GM18519 (cell line): ENCODE measurements around the gene LRP1B.

Source experiments
- ATAC-seq: cut with Tn5 transposase; IDR thresholded peaks from one replicate; pipeline ENCODE4 v1.9.1; 2021; ENCODE audit warnings: mild to moderate bottlenecking, moderate library complexity; ENCODE audit not compliant: unreplicated experiment, low FRiP score

Gene LRP1B

DNA sequence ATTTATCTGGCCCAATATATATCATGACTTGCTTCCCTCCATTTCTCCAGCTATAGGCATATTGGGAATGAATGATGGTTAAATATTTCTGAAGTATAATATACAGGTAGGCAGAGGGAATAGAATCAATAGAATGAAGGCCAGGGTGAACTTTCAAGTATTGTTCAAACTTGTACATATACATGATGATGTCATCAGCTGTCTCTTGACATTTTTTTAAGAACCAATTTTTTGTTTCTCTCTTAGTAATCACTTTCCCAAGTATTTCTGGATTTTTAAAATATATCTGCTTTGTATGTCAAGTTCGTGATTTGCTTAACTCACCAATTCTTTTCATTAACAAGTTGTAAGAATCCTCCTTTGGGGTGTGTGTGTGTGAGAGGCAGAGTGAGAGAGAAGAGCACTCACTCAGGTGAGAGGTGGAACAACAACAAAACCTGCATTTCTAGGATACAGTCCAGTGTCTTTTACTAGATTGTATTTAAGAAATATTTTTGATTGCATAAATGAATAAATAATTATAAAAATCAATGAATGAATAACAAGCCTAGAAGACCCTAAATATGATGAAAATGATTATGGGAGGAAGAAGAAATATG is 1239.1 kb downstream of the LRP1B start:
- ATAC-seq = no peak

DNA sequence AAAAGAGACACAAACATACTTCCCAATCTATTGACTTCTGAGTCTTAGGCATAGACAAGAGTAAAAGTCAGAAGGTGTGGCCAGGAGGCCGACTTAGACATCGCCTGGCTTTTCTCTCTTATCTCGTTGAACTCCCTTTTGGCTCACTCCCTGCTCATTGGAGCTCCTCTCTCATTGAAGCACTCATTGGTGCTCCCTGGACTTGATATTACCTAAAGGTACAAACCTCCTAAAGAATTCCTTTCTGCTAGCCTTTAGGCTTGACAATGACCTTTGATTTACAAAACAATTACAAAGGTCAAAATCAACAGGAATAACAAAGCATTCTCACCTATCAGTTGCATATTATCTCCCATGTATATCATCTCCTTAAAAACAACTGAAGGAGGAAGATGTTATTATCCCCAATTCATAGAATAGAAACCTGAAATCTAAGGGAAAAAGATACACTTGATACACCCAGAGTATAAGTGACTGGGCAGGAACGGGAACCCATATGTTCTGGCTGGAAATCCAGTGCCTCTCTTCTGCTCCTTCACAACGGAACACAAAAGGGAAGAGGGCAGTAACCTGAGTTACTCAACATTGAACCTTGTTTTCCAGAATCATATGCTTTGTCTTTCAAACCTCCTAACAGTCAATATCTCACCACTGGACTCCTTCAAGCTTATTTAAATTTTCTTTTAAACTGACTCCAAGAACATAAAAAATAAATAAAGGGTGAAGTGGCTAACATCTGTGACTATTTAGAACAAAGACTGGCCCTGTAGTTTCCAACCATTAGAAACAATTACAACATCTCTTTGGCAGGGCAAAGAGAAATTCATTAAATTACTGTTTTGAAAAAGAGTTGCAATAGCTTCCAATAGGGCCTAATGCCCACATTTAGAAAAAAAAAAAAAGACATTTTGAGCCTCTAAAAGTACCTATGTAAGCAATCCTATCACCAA is 1247.9 kb downstream of the LRP1B start:
- no peak for ATAC-seq

GRCh38 chr2:140880573-140880972 is 1250.2 kb downstream of the LRP1B start:
- ATAC-seq = no peak

- ATAC-seq = no peak
Measured at GRCh38 chr2:140876015-140876414, 1254.8 kb downstream of the LRP1B start.

DNA sequence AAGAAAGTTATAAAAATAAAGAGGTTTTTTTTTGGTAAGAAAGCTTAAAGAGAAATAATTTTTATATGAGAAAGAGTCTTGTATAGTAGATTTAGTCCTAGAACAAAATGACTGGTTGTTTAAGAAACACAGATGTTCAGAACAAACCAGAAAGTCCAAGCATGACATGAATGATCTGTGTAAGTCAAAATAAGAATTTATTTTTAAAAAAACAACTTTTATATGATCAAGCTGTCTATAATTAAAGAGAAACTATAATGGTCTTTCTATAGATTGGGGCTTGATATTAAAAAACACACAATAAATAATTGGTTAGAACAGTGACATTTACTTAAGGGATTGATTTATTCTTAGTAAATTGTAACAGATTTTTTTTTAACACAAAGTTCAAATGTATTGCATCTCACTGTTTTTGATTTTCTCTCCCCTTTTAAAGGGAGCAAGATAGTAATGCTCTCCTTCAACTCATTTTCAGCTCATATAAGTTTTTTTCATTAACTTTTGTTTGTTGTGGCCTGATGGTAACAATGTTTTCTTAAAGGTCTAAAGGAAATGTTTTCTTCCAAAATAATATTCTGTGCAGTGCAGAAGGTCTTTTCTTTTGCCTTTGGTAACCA is 1256.8 kb downstream of the LRP1B start:
- ATAC-seq = no peak

- ATAC-seq = no peak
Measured at GRCh38 chr2:140869925-140870324, 1260.9 kb downstream of the LRP1B start.

- ATAC-seq = no peak
Measured at GRCh38 chr2:140869107-140869506, 1261.7 kb downstream of the LRP1B start.

GRCh38 chr2:140865837-140866236 is 1265.0 kb downstream of the LRP1B start:
- no peak for ATAC-seq

- no peak for ATAC-seq
Measured at GRCh38 chr2:140863713-140864112, 1267.1 kb downstream of the LRP1B start.

GRCh38 chr2:140862181-140862580 is 1268.6 kb downstream of the LRP1B start:
- ATAC-seq = no peak

DNA sequence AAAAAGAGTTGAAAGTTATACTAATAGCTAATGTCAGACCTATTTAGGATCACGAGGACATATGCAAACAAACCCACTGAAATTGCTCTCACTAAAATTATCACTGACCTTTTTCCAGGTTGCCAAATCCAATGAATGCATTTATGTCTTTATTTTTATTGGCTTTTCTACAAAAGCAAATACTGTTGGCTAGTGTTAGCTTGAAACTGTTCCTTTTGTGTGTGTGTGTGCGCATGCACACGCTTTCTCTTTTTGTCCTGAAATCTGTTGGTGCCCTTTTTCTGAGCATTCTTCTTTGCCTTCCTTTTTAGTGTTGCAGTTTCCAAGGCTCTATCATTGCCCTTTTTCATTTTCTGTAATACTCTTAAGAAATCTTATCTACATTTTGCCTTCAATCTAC is 1269.2 kb downstream of the LRP1B start:
- ATAC-seq = no peak

- ATAC-seq = no peak
Measured at GRCh38 chr2:140855471-140855870, 1275.3 kb downstream of the LRP1B start.

- no peak for ATAC-seq
Measured at GRCh38 chr2:140851258-140851981, 1279.4 kb downstream of the LRP1B start.

DNA sequence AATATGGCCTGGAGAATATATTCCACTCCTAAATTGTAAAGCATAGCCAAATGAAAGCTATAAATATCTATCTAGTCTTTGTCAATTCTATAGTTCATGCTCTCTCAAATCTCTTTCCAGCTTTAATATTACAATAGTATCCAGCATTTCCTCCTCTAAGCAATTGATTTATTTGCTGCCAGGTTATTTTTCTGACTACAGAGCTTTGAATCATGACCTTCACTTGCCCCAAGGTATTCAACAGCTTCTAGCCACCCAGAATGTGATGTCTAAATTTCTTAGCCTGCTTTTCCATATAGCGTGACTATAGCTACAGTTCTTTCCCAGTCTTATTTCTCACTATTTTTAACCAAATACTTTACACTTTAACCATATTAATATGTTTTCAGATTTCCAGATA is 1287.6 kb downstream of the LRP1B start:
- ATAC-seq = no peak

- ATAC-seq = no peak
Measured at GRCh38 chr2:140842110-140842509, 1288.7 kb downstream of the LRP1B start.

DNA sequence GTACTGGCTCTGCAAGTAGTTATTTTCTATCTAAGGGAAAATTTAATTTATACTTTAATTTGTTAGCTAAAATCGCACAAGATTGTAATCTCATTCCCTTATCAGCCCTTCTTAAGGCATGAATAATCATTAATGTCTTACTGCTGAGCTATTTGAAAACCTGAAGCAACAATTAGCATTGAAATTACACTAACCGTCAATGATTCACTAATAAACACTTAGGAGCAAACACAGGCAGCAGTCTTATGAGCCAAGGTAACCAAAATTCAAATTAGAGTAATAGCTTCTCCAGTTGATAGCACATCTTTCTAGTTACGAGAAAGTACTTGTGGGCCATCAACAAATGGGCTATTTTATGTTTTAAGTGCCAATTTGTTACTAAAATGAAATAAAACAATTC is 1289.7 kb downstream of the LRP1B start:
- ATAC-seq = no peak

DNA sequence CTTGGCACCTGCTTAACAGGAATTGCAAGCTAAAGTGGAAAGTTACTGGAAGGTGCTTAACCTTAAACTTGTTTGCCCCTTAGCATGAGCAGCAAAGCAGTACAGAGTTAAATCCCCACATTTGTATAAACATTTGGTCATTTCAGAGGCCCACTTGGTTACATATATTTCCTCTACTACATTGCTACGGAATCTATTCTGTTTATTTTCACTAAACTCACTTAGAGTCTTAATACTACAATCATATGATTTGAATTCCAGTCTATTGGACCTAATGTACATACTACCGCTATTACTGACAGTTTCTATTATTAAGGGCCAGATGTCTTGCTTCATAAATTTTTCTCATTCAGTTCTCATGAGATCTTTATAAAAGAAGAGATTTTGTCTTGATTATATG is 1294.0 kb downstream of the LRP1B start:
- no peak for ATAC-seq

GRCh38 chr2:140835079-140835478 is 1295.7 kb downstream of the LRP1B start:
- no peak for ATAC-seq

DNA sequence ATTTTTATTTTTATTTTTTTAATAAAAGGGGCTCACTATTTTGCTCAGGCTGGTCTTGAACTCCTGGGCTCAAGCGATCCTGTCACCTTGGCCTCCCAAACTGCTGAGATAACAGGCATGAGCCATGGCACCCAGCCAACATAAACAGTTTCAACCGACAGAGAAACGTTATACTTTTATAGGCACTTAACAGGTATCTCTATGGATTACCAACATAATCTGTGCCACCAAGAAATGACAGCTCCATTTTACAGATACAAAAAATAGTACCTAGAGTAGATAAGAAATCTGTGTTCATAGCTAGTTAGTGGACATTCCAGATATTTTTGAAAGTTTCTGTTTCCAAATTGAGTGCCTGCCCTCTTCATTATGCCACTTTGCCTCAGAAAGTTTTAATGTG is 1316.7 kb downstream of the LRP1B start:
- ATAC-seq = no peak

GRCh38 chr2:140808820-140809219 is 1322.0 kb downstream of the LRP1B start:
- peak; percentile 66 for ATAC-seq

DNA sequence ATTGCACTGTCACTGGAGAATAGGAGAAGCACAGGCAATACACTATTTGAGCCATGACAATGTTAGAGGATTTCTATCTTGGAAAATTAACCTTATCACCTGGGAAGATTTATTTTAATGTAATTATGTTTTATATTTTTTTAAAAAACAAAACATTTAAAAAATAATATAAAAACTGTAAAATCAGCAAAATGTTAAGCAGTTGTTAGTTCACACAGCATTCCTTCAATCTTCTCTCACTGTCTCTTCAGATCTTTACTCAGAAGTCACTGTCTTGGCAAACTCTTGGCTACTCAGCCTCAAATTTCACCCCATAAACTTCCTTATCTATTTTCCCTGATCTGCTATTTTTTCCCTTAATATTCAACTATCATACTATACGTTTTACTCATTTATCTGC is 1322.6 kb downstream of the LRP1B start:
- ATAC-seq = no peak
